OCI-M2 (cell line): ENCODE measurements around the gene HHIP.
"Not testable (repeated sequence)": the region's sequence is repeated elsewhere in the genome, so short reads cannot be mapped to it uniquely, and the experiment has no call there.

ENCODE experiments used
- DNase-seq: peaks from one replicate; lab custom pipeline; 2025; ENCODE audit not compliant: unreplicated experiment; lab: John Stamatoyannopoulos, UW

HHIP gene

DNA sequence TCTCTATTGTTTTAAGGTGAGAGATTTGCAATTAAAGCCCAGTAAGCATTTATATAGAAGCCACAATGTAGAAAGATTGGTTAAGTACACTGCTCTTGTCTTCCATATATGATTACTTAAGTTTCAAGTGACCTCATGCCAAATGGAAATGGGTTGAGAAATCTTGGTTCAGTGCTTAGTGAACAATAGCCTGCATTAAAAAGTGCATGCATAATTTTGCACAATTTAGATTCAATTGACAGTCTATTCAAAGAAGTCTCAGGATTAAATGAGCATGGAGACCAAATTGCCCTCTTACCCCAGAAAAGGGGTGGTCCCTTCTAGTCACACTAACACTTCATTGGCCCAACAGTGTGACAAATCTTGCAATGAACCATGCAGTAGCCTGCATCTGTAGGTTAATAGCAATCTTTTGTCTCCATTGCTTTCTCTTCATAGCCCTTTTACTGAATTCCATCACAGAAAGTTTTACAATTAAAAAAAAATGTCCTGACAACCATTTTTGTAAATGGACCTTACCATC is 93.6 kb downstream of the HHIP start:
- no peak for DNase-seq

DNA sequence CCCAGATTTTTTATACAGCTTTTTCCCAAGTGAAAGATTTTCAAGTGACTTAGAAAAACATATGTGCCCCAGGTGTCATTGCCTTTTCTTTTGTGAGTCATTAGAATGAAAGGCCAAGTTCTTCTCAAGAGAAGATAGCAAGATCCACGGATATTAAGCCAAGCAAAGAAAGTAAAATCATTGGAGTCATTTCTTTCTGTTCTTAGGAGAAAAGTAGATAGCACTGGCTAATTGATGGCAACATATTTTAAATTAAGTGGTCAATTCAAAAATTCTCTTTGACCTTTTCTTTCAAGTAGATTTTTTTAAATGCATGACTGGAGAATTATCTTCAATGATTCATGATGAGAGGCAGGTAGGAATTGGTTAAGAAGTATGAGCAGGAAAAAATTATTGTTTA is 94.4 kb downstream of the HHIP start:
- no peak for DNase-seq

DNA sequence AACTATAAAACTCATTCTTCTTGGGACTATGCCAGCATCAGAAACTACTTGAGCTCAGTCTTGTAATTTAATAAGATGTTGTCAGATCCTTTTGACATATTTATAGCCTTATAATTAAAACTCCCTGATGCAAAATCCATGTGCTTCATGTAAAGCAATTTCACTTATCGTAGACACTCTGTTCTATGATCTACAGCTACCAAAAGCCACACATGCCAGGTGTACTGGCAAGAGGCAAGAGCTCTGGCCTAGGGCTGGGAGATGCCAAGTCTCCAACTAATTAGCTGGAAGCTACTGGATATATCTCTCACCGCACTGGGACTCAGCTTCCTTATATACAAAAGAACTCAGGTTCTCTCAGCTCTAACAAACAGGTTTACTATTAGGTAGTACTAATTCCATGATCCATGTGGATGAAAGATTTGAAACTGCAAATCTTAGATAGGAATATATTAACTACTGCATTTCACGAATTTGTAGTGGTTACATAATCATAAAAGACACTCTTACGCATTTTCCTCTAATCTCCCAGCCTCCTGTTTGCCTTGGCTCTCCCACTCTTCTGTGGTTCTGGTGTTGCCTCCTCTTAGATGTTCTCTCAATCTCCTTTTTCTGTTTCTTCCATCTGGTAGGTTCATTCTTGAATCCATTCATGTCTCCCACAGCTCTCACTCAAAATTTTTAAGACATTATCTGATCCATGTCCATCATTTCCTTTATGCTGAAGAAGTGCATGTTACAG is 103.0 kb downstream of the HHIP start:
- DNase-seq, result no peak

DNA sequence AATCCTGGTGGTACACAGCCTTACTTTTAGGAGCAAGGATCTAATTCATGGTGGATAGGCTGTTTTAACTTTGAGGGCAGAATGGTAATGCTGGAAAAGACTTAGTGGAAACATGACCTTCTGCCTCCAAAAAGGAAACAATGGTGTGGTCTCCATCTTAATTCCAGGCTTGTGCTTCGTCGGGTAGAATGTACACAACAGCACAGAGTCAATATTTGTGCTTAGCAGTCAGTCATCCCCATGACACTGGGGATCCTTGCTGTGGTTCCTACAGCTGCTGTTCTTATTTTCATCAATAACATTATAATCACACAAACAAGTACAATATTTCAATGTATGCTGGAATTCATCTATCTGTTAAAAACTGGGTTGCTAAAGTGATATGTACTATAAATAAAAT is 104.4 kb downstream of the HHIP start:
- DNase-seq, result no peak

DNA sequence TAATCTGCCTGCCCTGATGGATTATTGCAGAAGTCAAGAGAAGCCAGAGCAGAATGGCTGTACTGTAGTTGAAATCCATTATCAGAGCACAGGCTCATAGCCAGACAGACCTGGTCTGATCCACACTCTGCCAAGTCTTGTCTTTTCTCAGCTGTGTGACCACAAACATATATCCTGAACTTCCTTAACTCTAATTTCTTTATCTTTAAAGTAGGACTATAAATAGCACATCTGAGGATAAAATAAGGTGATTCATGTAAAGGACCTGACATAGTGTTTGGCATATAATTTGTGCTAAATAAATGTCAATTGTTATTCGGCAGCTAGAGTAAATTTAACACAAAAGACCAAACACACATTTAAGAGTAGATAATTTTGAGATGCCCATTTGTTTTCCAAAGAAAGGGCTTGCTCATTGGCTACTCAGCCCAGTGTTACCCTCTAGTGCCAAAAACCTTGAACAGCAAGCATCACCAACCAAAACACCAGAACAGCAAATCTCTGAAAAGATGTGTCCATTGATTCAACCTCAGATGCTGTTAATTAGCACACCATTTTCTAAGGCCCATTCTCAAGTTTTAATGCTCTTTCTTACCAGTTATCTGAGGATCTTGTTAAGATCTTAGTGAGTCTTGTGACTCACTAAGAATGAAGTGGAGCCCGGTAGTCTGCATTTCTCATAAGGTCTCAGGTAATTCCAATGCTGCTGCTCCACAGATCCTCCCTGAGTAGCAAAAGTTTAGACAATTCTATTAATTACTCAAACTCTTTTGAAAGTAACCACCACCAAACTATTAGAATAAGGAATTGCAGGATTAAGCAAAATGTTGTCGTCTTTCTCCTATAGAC is 108.8 kb downstream of the HHIP start:
- no peak for DNase-seq

DNA sequence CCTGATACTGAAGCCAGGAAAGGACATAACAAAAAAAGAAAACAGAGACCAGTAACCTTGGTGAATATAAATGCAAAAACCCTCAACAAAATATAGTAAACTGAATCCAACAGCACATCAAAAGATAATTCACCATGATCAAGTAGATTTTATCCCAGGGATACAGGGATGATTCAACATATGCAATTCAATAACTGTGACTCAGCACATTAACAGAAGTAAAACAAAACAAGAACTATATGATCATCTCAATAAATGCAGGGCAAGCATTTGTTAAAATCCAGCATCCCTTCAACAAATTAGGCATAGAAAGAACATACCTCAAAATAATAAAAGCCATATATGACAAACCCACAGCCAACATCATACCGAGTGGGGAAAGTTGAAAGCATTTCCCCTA is 112.0 kb downstream of the HHIP start:
- DNase-seq, result no peak

DNA sequence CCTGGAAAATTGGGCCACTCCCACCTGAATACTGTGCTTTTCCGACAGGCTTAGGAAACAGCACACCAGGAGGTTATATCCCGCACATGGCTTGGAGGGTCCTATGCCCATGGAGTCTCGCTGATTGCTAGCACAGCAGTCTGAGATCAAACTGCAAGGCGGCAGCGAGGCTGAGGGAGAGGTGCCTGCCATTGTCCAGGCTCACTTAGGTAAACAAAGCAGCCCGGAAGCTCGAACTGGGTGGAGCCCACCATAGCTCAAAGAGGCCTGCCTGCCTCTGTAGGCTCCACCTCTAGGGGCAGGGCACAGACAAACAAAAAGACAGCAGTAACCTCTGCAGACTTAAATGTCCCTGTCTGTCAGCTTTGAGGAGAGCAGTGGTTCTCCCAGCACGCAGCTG is 122.9 kb downstream of the HHIP start:
- not testable (repeated sequence) for DNase-seq

DNA sequence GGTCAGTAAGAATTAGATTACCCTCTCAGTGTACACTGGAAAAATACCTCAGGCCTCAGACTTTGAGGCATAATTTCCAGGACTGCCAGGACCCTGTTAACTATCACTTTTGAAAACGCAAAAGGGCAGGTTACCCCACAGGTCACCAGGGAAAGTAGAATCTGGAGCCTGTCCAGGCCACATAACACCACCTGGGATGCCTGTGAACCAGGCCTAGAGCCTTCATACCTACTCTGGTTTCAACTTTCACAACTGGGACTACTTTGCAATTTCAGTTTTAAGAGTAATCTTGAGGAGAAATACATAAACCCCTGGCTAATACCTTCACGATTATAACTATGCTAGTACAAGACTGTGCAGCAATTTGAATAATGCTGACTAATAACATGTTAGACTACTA is 132.4 kb downstream of the HHIP start:
- no peak for DNase-seq

DNA sequence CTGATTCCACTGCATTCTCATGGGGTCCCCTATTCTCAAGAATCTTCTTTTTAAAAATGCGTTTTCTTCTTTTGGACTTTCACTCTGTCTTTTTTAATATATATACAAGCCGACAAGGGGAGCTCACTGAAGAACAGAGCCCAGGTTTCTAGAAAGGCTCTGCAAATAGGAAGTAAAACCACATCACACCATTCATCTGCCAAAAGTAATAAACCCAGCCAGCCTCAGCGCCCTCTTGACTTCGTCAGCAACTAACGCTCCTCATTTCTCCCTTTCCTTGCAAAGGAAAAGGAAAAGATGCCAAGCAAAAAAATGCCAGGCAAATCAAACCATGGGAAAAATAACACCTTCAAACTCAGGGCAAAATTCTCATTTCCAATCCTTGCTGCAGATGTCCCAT is 136.4 kb downstream of the HHIP start:
- DNase-seq, result no peak

DNA sequence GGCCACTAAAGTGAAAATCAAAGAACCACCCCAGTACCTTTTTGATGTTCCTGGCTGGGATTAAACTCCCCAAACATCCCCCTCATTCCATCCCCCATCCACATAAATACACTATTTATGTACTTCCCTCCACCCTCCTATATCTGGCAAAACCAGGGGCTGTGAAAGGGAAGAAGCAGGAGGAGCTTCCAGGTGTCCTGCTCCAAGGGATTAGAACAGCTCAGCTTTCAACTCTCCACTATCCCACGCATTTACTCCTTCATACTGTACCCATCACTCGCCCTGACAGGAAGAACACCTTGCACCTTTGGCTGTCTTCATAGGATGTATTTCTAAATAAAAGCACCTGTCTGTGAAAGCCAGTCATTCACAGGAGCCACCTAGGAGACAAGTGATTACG is 140.0 kb downstream of the HHIP start:
- no peak for DNase-seq

DNA sequence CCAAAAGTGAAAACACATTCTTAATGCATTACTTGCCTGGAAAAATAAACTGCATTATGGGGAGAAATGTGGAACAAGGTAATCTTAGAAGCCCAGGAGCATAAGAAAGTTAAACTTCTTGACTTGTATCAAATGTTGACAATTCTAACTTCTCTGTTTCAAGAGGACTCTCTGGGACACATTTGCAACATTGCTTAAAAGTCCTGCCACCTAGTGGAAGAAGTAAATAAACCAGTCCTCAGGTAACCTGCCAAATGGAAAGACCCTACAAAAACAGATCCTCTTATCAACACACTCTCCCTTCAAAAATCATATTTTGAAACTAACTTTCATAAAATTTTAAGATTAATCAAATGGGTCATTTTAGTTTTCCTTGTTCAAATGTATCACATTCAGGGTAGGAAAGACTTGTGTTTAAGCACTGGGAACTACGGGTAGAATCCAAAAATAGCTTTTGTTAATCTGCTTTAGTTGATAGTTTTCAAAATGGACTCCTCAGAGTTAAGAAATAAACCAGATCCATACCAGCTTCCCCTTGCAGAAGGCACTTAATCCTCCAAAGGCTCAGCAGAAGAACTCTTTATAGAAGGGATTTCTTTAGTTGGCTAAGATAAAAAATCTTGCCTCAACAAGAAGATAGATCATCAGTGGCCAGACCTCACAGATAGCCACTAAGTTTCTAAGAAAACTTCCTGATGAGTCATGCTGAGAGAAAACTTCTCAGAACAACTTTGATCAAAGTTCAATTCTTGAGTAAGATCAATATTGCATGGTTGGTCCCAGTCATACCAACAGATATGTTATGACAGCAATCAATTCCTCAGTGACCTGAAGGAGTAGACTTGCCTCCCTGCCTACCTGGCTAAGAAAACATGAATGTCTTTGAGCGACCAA is 141.7 kb downstream of the HHIP start:
- DNase-seq, result no peak

DNA sequence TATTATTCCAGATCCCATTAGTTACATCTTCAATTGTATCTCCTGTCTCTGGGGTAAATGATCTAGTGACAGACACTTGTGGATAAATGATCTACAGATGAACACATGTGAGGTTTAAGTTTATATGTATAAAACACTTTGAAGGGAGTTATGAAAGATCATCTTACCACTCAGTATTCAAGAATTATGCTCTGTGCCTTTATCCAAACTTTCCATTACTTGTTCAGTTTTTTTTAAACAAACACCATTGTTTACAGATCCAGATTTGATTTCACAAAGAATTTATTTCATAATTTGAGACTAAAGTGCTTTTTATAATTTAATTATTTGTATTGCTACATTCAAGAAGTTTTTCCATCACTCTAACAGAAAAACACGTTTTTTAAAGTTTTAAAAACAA is 142.5 kb downstream of the HHIP start:
- no peak for DNase-seq

DNA sequence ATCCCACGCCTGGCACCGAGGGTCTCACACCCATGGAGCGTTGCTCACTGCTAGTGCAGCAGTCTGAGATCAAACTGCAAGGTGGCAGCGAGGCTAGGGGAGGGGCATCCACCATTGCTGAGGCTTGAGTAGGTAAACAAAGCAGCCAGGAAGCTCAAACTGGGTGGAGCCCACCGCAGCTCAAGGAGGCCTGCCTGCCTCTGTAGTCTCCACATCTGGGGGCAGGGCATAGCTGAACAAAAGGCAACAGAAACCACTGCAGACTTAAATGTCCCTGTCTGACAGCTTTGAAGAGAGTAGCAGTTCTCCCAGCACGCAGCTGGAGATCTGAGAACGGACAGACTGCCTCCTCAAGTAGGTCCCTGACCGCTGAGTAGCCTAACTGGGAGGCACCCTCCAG is 146.0 kb downstream of the HHIP start:
- DNase-seq, result not testable (repeated sequence)
